ENCODE results near the gene NLE1.

Gene NLE1

DNA sequence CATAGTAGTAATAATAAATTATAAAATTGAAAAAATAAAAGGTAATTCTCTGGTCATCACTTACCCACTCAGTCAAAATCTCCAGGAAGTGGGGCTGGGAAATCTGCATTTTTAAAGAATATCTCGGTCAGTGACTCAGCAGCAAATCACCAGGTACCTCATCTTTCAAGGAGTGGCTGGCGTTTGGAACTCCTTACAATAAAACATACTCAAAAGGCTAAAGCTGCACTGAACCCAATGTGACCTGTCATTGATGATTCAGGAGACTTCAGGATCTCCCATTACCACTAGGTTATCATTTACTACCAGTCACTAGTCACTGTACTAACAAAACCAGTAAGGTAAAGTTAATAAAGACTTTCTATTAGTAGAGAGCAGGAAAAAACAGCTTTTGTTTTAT, 57.1 kb downstream of the NLE1 start:
- DNase-seq, result no peak

DNA sequence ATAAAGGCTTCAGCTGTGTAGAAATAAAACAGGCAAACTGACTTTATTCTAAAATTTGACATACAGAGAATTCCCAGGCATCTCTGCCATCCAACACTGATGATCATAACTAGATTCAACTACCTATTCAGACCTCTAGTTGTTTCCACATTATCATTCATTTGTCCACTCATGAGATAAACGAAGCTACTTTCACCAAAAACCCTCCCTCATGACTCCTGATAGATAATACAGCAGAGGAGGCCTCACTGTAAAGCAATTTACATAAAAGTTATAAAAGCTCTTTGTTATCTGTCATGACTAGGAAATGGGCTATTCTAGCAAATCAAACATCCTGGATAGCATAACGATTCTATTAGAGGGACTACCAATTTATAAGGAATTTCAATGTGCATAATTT, 59.0 kb downstream of the NLE1 start:
- no peak for DNase-seq

DNA sequence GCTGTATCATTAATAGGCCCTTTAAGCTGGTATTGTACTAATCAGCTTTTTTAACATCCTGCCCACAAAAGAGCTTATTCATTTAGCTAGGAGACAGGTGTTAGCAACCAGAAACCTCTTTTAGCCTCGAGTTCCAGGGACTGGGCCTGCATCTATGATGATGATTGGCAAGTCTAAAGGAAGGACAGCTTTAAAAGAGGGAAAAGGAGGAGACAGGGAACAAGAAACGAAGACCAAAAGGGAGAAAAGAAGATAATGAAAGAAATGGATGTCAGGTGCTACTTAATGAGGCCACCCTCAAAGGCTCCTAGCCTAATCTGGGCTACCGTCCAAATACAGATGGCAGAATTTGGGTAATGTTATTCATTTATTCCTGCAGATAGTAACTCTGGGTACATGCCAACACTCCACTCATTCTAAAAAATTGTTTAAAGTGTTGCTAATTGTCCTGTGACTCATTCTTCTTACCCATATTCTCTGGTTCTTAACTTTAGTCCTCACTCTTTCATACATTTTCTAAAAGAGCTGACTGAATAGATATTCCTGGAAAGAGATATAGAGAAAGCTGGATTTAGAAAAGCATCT, 59.9 kb downstream of the NLE1 start:
- no peak for DNase-seq

DNA sequence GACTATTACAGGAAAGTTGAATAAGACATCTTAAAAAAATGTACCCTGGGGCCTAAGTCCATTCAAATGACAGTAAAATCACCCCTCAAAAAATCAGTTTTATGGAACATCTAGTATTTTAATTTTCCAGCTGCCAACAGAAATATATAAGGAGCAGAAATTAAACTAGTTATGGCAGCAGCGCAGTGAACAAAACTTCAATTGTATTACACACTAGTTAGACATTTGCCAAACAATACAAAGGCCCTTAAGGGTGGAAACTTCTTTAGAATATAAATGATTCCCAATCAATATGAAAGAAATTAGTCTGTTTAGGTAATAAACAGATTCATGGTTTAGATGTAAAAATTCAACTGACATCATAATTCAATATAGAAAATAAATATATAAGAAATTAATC, 60.5 kb downstream of the NLE1 start:
- DNase-seq, result no peak

DNA sequence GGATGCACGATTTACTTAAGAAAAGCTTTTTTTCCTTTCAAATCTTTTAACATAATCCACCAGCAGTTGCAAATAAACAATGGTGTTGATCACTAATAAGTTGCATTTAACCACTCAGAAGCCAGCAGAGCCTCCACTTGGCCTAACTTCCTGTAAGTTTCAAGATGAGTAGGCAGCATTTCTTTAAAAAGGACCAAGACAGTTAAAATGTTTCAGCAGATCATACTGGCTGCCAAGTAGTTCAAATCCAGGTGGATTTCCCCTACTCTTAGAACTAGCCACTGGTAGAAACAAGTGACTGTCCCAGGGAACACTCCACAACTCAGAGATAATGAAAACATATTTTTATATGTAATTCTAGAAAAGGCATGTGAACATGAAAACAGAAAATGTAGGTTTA, 61.6 kb downstream of the NLE1 start:
- DNase-seq, result no peak

DNA sequence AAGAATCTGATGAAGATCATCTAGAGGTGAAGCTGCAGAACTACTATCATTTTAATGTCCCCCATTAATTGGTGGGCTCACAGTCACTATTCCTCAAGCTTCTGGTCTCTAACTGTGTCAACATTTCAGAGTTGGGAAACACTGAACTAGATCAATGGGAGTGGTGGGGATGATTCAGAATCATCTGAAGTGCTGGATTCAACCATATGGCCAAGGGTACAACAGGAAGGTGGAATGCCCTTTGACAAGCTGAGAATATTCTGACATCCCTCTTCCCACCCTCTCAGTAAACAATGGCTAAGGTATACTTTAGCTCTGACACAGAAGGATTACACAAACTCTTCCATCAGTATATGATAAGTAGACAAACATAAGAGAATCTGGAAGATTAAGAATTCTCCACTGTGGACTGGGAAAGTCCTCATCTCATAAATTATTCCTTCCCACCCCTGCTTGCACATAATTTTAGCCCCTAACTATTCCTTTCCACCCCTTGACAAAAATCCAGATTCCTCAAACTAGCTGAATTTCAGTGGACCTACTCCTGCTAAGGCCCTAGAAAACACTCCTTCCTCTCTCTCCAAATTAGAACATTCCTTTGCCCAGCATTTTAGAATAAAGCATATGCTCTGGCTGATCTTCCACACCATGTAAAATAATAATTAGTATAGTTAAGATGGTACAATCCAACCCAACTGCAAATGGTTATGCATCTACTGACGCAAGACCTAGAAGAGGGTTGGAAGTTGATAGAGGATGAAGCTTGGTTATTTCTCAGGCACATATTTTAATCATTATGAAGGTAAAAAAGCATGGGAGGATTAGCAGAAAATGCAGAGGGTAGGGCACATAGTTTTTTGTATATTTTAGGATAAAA, 62.3 kb downstream of the NLE1 start:
- DNase-seq, result no peak

Data from activated CD8-positive, alpha-beta memory T cell treated with anti-CD3 and anti-CD28 coated beads for 24 hours (primary cell).